Immature natural killer cell (primary cell): Measurements from ENCODE around the gene TSSK3. TPM values are rescaled to one million over a fixed set of nuclear protein-coding genes. Genes with fewer than 3 reads are reported as not detected.
A peak's percentile ranks its signal among the peaks of the same experiment; 100 is the strongest.

Source experiments
- DNase-seq, 3 donors: peaks; one replicate each; pipeline ENCODE4 v3.0.0; 2022; ENCODE audit warnings: mixed read lengths in 1 of 3
- H3K27ac Mint-ChIP-seq, 6 donors: one replicate each; pipeline ENCODE4 v1.8.0; 2020; ENCODE audit warnings: mixed read lengths in 6 of 6, mild to moderate bottlenecking in 5 of 6, inconsistent platforms in 4 of 6, moderate library complexity in 3 of 6
- H3K27me3 Mint-ChIP-seq, 3 donors: one replicate each; pipeline ENCODE4 v1.8.0; 2020 to 2021; ENCODE audit warnings: low read depth in 3 of 3, mild to moderate bottlenecking in 3 of 3, mixed read lengths in 3 of 3, moderate library complexity in 3 of 3, inconsistent platforms in 1 of 3
- H3K36me3 Mint-ChIP-seq, 3 donors: one replicate each; pipeline ENCODE4 v1.8.0; 2020; ENCODE audit warnings: mixed read lengths in 3 of 3, inconsistent platforms in 2 of 3, mild to moderate bottlenecking in 2 of 3
- H3K4me1 Mint-ChIP-seq, 2 donors: one replicate each; pipeline ENCODE4 v1.8.0; 2020; ENCODE audit warnings: inconsistent platforms in 2 of 2, mild to moderate bottlenecking in 2 of 2, mixed read lengths in 2 of 2, moderate library complexity in 1 of 2
- H3K4me3 Mint-ChIP-seq, 5 donors: one replicate each; pipeline ENCODE4 v1.8.0; 2020; ENCODE audit warnings: mild to moderate bottlenecking in 5 of 5, mixed read lengths in 5 of 5, inconsistent platforms in 3 of 5, moderate library complexity in 3 of 5
- H3K9me3 Mint-ChIP-seq, 6 donors: one replicate each; pipeline ENCODE4 v1.8.0; 2020; ENCODE audit warnings: mild to moderate bottlenecking in 6 of 6, mixed read lengths in 6 of 6, inconsistent platforms in 4 of 6, moderate library complexity in 3 of 6
- polyA plus RNA-seq, 3 donors: library from polyadenylated mRNA; unstranded; fragments of 300-500 nt; fragmentation: Illumina TruSeq; gene quantifications; one replicate each; pipeline ENCODE4 v1.2.3, GENCODE V29; 2021

TSSK3 gene
- 1 to 10 TPM in 1 of 3 donors, not detected in 2; 2.7 TPM for polyA plus RNA-seq

GRCh38 chr1:32362474-32363313 is at the start of gene TSSK3, which contains the start of gene FAM229A:
Gene TSSK3, plus strand, starts transcription at chr1:32362539. Its CDS starts 163 bp downstream, at chr1:32362702.
Gene FAM229A, minus strand, starts transcription at chr1:32362485. Its CDS starts 394 bp downstream, at chr1:32362091.
- no peak for DNase-seq
- H3K27me3 Mint-ChIP-seq, result peaks cover 1 to 7% (median 5%) of the 10 kb centered on the region in 3 donors
- peak within 1 kb of the TSS in 2 of 6 donors; percentile 7 to 11 for H3K27ac Mint-ChIP-seq
- peak within 1 kb of the TSS; percentile 26 to 58 (median 36) for H3K4me3 Mint-ChIP-seq
- peaks cover 8 to 28% (median 13%) of the 10 kb centered on the region in 3 donors for H3K36me3 Mint-ChIP-seq
- H3K9me3 Mint-ChIP-seq, result no peaks in the 10 kb centered on the region
- peaks cover 23 to 26% of the 10 kb centered on the region in 2 donors for H3K4me1 Mint-ChIP-seq

GRCh38 chr1:32316903-32317277 is 45.4 kb upstream of the TSSK3 start:
- peaks cover 0 to 12% (median 8%) of the 10 kb centered on the region in 3 donors for H3K36me3 Mint-ChIP-seq
- peaks cover 0 to 3% (median 0%) of the 10 kb centered on the region in 3 donors for H3K27me3 Mint-ChIP-seq
- no peak for DNase-seq
- peak overlapping the region in 2 of 6 donors; percentile 24 to 61 for H3K27ac Mint-ChIP-seq
- H3K4me1 Mint-ChIP-seq, result peaks cover 26 to 42% of the 10 kb centered on the region in 2 donors
- no peak overlapping the region for H3K4me3 Mint-ChIP-seq
- no peaks in the 10 kb centered on the region for H3K9me3 Mint-ChIP-seq

GRCh38 chr1:32318127-32318869 is 44.0 kb upstream of the TSSK3 start:
- Mint-ChIP-seq H3K36me3 (peaks cover 0 to 12% (median 8%) of the 10 kb centered on the region in 3 donors), H3K9me3 (no peaks in the 10 kb centered on the region), H3K27me3 (peaks cover 0 to 3% (median 0%) of the 10 kb centered on the region in 3 donors), H3K4me3 (peak overlapping the region in 1 of 5 donors; percentile 33), H3K27ac (peak overlapping the region in 3 of 6 donors; percentile 10 to 19 (median 11)), H3K4me1 (peaks cover 33 to 49% of the 10 kb centered on the region in 2 donors)
- no peak for DNase-seq

GRCh38 chr1:32321712-32322291 is 40.5 kb upstream of the TSSK3 start:
- Mint-ChIP-seq H3K4me1 (peaks cover 25 to 37% of the 10 kb centered on the region in 2 donors), H3K4me3 (peak overlapping the region; percentile 60 to 79 (median 69))

GRCh38 chr1:32327204-32327603 is 35.1 kb upstream of the TSSK3 start:
- DNase-seq, result no peak
- Mint-ChIP-seq H3K27ac (no peak overlapping the region), H3K36me3 (peaks cover 22 to 52% (median 27%) of the 10 kb centered on the region in 3 donors), H3K4me1 (peaks cover 10 to 17% of the 10 kb centered on the region in 2 donors), H3K9me3 (no peaks in the 10 kb centered on the region), H3K27me3 (peaks cover 0 to 1% (median 0%) of the 10 kb centered on the region in 3 donors), H3K4me3 (no peak overlapping the region)

More at GRCh38 chr1:32321712-32322291, 40.5 kb upstream of the TSSK3 start:
- DNase-seq, result peak; percentile 22 to 41 (median 38)
- Mint-ChIP-seq H3K27me3 (peaks cover 0 to 3% (median 0%) of the 10 kb centered on the region in 3 donors), H3K9me3 (no peaks in the 10 kb centered on the region), H3K36me3 (peaks cover 3 to 12% (median 7%) of the 10 kb centered on the region in 3 donors), H3K27ac (peak overlapping the region; percentile 63 to 94 (median 88))

- peak overlapping the region in 1 of 6 donors; percentile 8 for H3K27ac Mint-ChIP-seq
- no peak for DNase-seq
- peaks cover 22 to 62% (median 30%) of the 10 kb centered on the region in 3 donors for H3K36me3 Mint-ChIP-seq
- H3K4me3 Mint-ChIP-seq, result no peak overlapping the region
- H3K27me3 Mint-ChIP-seq, result peaks cover 0 to 4% (median 1%) of the 10 kb centered on the region in 3 donors
- H3K4me1 Mint-ChIP-seq, result peaks cover 13 to 17% of the 10 kb centered on the region in 2 donors
- H3K9me3 Mint-ChIP-seq, result no peaks in the 10 kb centered on the region
These were observed 32.3 kb upstream of the TSSK3 start for GRCh38 chr1:32329931-32330466.

- peaks cover 22 to 55% (median 25%) of the 10 kb centered on the region in 3 donors for H3K36me3 Mint-ChIP-seq
- H3K4me3 Mint-ChIP-seq, result no peak overlapping the region
- H3K27me3 Mint-ChIP-seq, result peaks cover 0 to 4% (median 1%) of the 10 kb centered on the region in 3 donors
- H3K27ac Mint-ChIP-seq, result no peak overlapping the region
- no peaks in the 10 kb centered on the region for H3K9me3 Mint-ChIP-seq
- peaks cover 14 to 19% of the 10 kb centered on the region in 2 donors for H3K4me1 Mint-ChIP-seq
- DNase-seq, result no peak
These were observed 31.7 kb upstream of the TSSK3 start for GRCh38 chr1:32330558-32331151.

- Mint-ChIP-seq H3K36me3 (peaks cover 22 to 55% (median 25%) of the 10 kb centered on the region in 3 donors), H3K4me3 (no peak overlapping the region), H3K9me3 (no peaks in the 10 kb centered on the region), H3K27me3 (peaks cover 0 to 7% (median 1%) of the 10 kb centered on the region in 3 donors), H3K27ac (peak overlapping the region in 2 of 6 donors; percentile 25 to 51), H3K4me1 (peaks cover 14 to 19% of the 10 kb centered on the region in 2 donors)
- no peak for DNase-seq
These were observed 30.8 kb upstream of the TSSK3 start for GRCh38 chr1:32331549-32331948.

GRCh38 chr1:32332290-32333079 is 29.9 kb upstream of the TSSK3 start:
- Mint-ChIP-seq H3K9me3 (no peaks in the 10 kb centered on the region), H3K4me1 (peaks cover 23 to 28% of the 10 kb centered on the region in 2 donors), H3K36me3 (peaks cover 22 to 49% (median 24%) of the 10 kb centered on the region in 3 donors), H3K27me3 (peaks cover 2 to 12% (median 4%) of the 10 kb centered on the region in 3 donors), H3K27ac (peak overlapping the region in 2 of 6 donors; percentile 13 to 51), H3K4me3 (no peak overlapping the region)
- no peak for DNase-seq

- H3K27ac Mint-ChIP-seq, result peak overlapping the region in 5 of 6 donors; percentile 7 to 51 (median 39)
- no peaks in the 10 kb centered on the region for H3K9me3 Mint-ChIP-seq
- H3K27me3 Mint-ChIP-seq, result peaks cover 2 to 15% (median 4%) of the 10 kb centered on the region in 3 donors
- H3K4me3 Mint-ChIP-seq, result peak overlapping the region in 4 of 5 donors; percentile 0 to 87 (median 78)
- no peak for DNase-seq
- H3K36me3 Mint-ChIP-seq, result peaks cover 18 to 42% (median 19%) of the 10 kb centered on the region in 3 donors
- H3K4me1 Mint-ChIP-seq, result peaks cover 30 to 37% of the 10 kb centered on the region in 2 donors
These were observed 28.9 kb upstream of the TSSK3 start for GRCh38 chr1:32333251-32333963.

GRCh38 chr1:32334274-32334861 is 28.0 kb upstream of the TSSK3 start:
- Mint-ChIP-seq H3K4me3 (peak overlapping the region; percentile 72 to 88 (median 87)), H3K27ac (peak overlapping the region in 4 of 6 donors; percentile 12 to 46 (median 34)), H3K4me1 (peaks cover 35 to 42% of the 10 kb centered on the region in 2 donors), H3K27me3 (peaks cover 2 to 15% (median 4%) of the 10 kb centered on the region in 3 donors), H3K36me3 (peaks cover 16 to 34% (median 17%) of the 10 kb centered on the region in 3 donors), H3K9me3 (no peaks in the 10 kb centered on the region)
- no peak for DNase-seq
